NCI-H128 (cell line): Measurements from ENCODE around the gene STPG3.

ENCODE experiments used
- DNase-seq: peaks from one replicate; lab custom pipeline; 2025; ENCODE audit not compliant: unreplicated experiment; lab: John Stamatoyannopoulos, UW

Gene STPG3

DNA sequence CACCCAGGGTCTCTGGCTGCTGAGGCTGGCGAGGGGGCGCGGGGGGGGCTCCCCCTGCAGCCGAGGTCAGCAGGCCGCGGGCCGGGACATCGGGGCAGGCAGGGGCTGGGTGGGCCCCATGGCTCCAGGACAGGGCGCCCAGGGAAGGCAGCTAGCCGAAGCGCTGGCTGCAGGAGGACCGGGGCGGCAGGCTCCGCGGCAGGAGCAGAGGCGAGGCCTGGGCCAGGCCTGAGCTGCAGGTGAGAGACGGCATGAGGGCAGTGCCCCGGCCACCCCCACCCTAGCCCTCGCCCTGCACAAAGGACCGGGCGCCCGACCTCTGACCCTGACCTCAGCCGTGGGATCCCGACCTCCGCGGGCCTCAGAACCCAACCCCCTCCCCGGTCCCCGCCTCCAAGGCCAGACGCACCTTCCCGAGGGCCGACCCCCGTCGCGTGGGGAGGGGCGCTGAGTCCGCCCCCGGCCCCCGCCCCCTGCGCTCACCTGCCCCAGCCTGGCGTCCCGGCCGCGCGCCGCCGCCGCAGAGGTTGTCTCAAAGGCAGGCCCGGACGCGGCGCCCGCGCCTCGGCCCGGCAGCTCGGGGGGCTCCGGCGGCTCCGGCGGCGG is 29.5 kb upstream of the STPG3 start:
- DNase-seq = no peak

DNA sequence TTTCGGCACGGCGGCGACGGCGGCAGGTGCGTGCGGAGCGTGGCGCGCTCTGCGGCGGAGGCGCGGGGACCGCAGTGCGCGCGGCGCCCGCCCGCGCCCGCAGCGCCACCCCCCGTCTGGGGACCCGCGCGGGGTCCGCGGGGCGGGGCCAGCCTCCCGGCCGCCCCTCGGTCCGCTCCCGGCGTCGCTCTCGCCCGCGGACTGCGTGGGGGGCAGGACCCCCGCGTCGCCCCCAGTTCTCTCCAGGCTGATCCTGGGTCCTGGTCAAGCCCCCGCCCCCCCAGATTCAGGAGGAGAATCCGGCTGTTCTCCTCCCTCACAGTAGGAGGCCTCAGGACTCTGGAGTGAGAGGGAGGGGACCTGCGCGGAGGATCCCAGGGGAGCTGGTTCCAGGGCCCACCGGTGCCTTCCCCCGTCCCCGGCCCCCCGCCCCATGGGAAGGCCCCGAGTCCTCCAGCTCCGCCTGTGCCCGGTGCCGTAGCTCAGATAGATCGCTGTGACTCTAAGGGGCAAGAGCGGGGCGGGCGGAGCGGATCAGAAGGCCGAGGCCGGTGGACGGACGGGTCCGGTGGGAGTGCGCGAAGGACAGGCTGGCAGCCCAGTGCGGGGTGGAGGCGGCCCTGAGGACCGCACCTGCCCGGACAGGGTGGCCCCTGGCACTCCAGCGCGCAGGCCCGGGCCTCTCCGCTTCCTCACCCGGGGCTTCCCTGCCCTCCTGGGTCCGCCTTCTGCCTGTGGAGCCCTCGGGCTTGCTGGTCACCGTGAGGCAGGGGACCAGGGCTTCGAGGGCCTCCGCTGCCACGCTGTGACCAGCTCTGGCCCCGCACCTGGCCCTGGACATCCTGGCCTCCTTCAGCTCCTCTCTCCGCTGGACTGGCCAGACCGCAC is 28.7 kb upstream of the STPG3 start, which contains the start of gene RNF208:
Gene RNF208, minus strand, starts transcription at position 51 of the 888 bp plus-strand sequence. CDS start 1,028 bp downstream, outside the sequence.
- no peak for DNase-seq

DNA sequence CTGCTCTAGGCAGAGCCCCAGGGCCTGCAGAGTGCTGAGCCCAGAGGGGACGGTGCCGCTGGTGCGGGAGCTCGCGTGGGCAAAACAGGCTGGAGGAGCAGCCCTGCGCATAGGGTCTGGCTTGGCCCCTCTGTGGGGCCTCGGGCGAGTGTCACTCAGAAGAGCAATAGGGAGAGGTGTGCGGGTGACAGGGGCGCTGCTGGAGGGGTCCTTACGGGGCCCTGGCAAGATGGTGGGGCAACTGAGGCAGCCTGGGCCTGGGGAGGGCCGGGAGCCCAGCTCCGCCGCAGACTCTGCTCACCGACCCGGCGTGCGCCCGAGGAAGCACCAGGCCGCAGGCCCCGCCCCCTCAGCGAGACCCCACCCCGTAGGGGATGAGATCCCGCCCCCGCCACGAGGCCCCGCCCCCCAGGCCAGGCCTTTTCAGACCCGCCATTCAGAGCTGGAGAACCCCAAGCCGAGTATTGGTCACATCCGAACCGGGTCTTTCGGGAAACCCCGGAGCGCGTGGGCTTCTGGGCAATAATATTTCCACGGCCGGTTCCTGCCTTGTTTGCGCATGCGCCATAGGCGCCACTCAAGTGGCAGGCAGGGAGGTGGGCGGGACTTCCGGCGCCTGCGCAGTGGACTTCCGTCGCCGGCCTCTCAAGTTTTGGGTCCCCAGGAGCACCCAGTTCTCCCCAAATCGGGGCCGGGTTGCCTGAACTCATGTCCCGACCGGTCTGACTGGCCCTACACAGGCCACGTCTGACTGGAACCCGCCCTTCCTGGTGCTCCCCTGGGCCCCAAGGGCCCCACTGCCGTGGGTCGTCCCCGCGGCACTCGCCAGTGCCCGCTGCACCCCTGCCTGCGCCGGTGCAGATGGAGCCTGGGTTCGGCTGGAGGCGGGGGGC is 27.8 kb upstream of the STPG3 start:
- peak; percentile 95 for DNase-seq

DNA sequence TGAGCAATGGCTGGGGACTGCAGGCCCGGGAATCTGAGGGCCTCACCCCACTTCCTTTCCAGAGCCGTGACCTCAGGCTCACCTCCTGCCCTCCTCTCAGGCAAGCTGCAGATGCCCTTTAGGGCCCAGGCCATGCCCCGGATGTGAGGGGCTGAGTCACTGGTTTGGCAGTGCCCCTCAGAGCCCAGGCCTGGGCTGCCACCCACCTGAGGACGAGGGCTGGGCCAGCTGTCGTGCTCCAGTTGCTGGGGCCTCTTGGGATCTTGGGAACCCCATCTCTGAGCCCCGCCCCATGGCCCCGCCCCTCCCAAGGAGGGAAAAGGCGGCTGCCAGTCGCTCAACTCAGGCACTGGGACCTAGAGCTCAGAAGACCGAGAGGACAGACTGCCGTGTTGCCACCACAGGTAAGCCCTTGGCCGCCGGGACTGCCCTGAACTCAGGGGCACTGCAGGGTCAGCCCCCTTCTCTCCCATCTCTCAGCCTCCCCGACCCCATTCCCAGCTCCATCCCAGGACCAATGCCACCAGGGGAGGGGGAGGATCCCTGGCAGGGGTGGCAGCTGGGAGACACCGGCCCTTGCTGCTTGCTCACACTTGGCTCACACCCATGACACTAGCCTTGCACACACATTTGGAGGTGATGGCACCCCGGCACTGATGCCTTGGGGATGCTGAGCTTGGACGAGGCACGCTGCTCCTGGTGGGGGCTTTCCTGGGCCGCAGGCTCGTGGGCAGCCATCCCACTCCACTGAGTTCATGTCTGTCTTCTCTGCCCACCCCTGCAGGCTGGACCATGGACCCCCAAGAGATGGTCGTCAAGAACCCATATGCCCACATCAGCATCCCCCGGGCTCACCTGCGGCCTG is 26.0 kb upstream of the STPG3 start, which contains the start of gene CYSRT1:
Gene CYSRT1, plus strand, starts transcription at position 345 of the 865 bp plus-strand sequence. Its CDS starts 448 bp downstream, at position 793.
- DNase-seq = no peak

DNA sequence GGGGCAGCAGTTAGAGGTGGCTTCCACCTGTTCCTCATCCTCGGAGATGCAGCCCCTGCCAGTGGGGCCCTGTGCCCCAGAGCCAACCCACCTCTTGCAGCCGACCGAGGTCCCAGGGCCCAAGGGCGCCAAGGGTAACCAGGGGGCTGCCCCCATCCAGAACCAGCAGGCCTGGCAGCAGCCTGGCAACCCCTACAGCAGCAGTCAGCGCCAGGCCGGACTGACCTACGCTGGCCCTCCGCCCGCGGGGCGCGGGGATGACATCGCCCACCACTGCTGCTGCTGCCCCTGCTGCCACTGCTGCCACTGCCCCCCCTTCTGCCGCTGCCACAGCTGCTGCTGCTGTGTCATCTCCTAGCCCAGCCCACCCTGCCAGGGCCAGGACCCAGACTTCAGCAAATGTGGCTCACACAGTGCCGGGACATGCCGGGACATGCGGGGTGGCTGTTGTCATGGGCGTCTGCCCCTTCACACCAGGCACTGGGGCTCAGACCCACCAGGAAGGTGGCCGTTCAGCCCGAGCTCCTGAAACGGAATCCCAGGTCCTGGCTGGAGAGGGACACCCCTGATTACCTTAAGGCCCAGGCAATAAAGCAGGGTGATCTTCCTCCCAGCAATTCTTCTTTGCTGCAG is 25.3 kb upstream of the STPG3 start:
- no peak for DNase-seq

DNA sequence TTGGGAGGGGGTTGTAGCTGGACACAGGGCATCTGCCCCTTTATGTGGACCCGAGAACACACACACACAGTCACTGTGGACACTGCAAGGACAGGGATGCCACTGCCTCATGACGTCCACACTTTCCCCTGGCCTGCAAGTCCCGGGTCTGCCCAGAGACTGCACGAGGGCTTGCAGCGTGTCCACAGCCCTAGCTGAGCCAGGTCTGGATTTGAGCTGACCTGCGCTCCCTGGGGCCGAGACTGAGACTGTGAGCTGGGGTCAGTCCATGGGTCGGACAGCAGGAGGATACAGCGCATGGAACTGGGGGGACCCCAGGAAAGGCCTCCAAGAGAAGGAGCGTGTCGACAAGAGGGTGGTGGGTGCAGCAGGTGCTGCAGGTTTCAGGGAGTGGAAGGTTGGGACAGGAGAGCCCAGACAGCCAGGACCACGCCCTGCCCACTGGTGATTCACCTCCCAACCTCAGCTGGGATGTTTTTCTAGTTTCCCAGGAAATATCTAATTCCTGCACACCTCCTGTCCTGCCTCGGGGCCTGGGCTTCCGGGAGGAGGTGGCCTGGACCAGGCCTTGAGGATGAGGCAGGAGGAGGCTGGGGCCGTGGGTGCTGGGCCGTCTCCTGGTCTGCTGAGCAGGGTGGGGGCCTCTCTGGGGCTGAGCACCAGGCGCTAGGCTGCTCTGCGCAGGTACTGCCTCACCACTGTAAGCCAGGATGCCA is 24.6 kb upstream of the STPG3 start:
- DNase-seq = no peak

DNA sequence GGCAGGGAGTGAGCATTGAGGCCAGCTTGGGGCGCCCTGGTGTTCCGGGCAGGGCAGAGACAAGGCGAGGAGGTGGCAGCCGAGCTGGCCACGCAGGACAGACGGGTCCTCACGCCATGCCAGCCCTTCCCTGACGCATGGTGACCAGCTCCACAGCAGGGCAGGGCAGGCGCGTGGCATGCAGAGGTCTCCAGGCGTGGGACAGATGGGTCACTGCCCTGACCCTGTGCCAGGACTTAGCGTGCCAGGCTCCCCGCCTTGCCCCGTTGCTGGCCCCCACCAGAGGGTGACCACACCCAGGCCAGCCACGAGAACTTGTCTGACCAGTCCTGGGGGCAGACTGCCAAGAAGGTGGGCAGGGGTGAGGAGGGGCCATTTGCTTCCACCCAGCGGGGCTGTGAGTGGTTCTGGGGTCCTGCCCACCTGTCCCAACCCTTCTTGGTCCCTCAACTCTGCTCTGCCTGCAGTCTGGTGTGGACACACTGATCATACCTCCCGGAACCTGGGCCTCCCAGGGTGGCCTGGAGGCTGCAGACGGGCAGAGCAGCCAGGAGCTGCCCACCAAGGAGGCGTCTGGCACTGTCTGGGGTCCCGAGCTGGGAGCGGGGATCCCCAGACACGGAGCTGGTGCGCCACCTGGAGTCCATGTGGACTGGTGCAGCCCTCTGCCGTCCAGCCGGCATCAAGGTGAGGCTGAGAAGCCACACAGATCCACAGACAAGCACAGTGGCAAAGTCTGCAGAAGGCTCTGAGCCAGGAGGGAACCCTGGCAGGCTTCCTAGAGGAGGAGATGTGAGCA is 23.8 kb upstream of the STPG3 start, which contains the start of gene RNF224:
Gene RNF224, plus strand, starts transcription at position 449 of the 799 bp plus-strand sequence. CDS start 834 bp downstream, outside the sequence.
- DNase-seq = peak; percentile 86

DNA sequence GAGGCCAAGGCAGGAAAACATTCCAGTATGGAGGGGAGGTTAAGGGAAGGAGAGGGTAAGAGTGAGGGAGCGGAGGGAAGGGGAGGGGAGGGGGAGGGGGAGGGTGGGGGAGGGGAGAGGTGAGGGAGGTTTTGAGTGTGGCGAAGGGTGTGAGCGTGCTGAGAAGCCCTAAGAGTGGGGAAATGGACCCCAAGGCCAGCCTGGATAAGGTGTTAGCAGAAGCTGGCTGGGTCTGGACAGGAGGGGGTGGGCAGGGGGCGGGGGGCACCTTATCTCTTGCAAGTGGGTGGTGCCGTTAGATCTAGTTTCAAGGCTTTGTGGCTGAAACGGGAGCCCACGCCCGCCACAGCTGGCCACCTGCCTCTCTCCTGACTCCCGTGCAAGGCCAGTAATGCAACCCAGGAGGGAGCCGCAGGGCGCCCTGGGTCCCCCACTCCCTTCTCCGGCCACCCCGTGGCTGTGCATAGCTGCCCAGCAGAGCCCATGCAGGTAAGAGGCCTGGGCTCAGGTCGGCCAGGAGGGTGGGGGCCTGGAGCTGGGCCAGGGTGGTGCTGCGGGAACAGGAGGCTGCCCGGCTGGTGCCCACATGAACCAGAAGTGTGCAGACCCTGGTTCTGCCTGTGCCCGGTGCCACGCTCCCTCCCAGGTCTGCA is 23.1 kb upstream of the STPG3 start:
- no peak for DNase-seq

DNA sequence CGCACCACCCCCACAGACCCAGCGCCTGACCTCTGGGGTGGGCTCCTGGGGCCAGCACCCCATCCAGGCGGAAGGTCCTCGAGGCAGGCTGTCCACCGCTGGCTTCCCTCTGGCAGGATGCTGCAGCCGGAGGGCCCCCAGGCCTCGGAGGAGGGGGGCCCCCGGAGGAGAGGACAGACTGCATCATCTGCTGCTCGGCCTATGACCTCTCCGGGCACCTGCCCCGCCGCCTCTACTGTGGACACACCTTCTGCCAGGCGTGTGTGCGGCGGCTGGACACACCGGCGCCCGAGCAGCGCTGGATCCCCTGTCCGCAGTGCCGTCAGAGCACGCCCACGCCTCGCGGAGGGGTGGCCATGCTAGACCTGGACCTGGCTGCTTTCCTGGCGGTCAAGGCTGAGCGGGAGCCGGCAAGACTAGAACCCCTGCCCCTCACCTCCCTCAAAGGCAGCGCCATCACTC is 22.5 kb upstream of the STPG3 start:
- no peak for DNase-seq

DNA sequence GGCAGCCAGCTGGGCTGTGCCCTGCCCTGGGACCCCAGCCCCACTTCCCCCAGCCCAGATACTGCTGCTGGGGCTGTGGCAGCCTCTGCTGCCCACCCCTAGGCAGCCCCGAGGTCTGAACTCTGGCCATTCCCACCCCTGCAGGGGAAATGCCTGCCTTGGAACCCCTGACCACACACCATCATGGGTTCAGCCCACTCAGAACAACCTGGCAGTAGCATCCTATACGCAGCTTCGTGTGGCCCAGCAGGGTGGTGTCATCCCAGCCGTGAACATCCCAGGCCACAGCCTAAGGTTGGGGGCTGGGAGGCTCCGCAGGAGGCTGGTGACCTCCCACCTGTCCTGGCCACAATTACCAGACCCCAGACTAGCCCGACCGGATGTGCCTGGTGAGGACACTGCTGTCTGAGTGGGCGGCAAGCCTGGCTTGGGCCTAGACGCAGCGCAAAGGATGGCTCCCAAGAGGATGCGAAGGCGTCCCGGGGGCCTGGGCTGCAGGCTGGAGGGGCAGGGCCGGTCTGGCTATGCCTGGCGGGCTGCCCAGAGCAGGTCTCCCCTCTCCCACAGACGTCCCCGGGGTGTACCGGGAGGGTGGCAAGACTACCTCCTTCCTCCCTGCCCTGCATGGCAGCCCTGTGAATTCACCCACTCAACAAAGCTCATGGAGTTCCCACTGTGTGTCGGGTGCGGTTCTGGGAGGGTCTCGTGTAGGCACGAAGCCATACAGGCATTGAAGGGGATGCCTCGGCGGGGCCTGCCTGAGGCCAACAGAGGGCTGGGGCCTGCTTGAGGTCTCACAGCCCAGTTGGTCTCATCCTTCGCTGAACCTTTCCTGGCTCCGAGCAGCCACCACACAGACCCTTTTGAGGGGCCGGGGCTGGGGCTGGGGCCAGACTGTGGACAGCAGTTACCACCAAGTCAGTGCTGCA is 21.9 kb upstream of the STPG3 start:
- no peak for DNase-seq

DNA sequence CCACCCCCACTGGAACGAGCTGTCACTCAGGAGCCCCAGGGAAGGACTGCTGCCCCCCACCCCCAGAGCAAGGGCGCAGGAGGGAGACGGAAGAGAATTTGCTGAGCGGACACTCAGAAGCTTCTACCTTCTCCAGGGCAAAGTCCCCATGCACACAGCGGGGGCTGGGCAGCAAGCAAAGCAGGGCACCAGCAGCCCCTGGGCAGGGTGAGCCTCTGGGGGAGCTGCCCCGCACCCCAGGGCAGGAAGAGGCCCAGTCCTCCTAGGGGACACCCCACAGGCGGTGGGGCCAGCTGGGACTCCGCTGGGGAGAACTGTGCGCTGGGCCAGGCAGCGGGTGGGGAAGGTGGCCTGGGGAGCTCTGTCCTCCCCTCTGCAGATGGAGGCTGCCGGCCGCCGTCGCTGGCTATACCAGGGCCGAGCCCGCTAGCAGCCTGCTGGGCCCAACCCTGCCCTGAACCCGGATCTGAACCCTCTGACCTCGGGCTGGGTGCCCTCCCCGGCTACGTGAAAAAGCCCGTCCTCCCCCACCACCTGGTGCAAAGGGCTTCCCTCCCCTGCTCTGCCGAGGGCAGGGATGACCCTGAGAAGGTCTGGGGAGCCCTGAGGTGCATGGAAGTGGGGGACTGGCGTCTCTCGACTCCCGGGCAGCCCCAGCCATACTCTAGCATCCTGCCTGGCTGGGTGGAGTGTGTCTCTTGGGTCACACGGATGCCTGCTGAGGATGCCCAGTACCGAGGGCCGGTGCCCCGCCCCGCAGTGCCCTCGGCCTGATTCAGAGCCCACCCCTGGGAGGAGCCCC is 21.0 kb upstream of the STPG3 start:
- no peak for DNase-seq

DNA sequence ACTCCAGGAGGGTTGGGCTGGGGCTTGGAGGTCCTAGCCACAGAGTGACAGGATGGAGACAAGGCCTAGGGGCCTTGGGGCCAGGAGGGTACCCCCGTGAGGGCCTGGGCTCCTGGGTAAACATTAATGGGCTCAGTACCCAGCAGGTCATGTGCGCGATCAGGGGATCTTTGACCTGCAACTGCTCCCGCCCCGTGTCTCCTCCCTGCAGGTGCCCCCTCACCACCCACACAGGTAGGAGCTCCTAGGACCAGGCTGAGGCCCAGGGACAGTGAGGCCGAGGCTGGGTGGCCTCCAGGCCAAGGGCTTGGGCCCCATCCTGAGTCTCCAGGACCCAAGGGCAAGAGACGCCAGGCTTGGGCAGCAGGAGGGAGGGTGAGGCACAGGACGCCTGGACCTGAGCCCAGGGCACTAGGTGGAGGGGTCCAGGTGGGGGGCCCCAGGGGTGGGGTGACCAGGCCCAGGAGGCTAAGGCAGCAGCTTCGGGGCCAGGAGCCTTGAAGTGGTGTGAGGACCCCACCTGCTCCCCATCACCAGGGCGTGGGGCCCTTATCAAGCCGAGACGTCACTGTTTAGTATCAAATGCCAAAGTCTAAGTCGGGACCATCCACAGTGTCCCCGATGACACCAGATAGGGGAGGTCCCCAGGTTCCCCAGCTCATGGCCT is 20.2 kb upstream of the STPG3 start, which contains the start of gene SLC34A3:
Gene SLC34A3, plus strand, starts transcription at position 197 of the 667 bp plus-strand sequence. CDS start 802 bp downstream, outside the sequence.
- no peak for DNase-seq

DNA sequence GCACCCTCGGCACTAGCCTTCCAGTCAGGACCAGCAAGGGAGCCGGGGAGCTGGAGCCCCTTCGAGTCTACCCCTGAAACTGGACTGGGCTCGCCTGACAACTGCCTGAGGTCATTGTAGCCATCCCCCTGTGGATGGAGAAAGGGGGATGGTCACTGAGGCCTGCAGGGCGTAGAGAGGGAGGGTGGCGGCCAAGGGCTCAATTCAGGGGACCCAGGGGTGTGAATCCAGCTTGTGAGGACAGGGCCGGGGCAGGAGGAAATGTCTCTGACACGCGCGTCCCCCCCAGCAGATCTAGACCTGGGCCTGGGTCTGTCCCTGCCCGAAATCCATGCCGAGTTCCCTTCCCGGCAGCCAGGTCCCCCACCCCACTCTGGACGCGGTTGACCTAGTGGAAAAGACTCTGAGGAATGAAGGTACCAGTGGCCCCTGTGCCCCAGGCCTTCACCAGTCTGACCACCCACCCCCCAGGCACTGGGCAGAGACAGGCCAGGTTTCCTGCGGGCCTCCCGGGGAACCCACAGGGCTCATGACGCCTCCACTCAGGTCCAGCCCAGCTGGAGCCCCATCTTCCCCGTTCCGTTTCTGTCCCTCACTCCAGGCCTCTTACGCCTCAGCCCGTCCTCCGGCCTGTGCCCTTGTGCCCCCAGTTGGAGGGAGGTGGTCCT is 19.6 kb upstream of the STPG3 start:
- no peak for DNase-seq

DNA sequence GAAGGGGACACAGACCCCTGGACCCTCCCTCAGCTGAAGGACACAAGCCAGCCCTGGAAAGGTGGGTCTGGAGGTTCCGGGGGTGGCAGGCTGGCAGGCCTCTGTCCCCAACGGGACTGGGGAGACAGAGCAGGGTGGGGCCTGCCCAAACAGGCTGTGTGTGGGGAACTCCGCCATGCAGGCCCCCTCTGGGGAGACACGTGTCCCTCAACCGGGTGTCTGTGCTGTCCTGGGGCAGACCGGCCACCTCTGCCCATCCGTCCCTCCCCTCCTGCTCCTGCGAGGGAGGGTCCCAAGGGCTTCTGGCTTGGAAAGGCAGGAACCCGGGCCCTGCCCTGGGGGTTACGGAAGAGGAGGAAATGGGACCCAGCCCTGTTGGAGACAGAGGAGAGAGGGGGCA is 19.0 kb upstream of the STPG3 start:
- no peak for DNase-seq
